Neural progenitor cell (in vitro differentiated cells): Measurements from ENCODE around the gene CTSF.

ENCODE experiments used
- EZH2 ChIP-seq: fragments of 200-600 bp; sonication (generic); IDR thresholded peaks from 2 replicates; pipeline ENCODE4 v1.6.1; 2017; ENCODE audit warnings: antibody characterized with exemption, mild to moderate bottlenecking, moderate library complexity
- EZH2phosphoT487 ChIP-seq: fragments of 200-600 bp; sonication (generic); IDR thresholded peaks from 2 replicates; pipeline ENCODE4 v1.6.1; 2017; ENCODE audit warnings: antibody characterized with exemption
- TF ChIP-seq, protein P1 (sequence below): fragments of 200-600 bp; sonication (generic); IDR thresholded peaks from 2 replicates; pipeline ENCODE4 v1.5.1; 2017; ENCODE audit warnings: antibody characterized with exemption, mild to moderate bottlenecking

DNA sequence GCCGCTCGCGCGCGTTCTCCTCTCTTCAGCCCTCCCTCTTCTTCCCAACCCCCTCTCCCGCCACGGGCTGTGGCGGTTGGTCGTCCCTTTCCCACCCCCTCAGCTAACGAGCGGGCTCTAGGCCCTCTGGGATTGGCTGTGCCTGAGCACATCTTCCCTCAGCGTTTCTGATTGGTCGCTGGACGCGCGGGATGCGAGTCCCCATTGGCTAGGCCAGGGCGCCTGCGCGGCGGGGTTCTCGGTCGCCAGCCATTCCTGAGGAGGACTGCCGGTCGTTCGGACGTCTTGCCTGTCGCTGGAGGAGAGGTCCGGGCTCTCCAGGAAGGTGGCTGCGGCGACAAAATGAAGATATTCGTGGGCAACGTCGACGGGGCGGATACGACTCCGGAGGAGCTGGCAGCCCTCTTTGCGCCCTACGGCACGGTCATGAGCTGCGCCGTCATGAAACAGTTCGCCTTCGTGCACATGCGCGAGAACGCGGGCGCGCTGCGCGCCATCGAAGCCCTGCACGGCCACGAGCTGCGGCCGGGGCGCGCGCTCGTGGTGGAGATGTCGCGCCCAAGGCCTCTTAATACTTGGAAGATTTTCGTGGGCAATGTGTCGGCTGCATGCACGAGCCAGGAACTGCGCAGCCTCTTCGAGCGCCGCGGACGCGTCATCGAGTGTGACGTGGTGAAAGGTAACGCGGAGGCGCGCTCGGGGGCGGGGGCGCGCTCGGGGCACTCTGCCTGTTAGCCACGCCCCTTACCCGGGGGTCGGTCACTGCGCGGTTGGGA lies 48.2 kb upstream of the CTSF start, which contains the start of gene RBM14:
- TF ChIP-seq, protein P1, sequence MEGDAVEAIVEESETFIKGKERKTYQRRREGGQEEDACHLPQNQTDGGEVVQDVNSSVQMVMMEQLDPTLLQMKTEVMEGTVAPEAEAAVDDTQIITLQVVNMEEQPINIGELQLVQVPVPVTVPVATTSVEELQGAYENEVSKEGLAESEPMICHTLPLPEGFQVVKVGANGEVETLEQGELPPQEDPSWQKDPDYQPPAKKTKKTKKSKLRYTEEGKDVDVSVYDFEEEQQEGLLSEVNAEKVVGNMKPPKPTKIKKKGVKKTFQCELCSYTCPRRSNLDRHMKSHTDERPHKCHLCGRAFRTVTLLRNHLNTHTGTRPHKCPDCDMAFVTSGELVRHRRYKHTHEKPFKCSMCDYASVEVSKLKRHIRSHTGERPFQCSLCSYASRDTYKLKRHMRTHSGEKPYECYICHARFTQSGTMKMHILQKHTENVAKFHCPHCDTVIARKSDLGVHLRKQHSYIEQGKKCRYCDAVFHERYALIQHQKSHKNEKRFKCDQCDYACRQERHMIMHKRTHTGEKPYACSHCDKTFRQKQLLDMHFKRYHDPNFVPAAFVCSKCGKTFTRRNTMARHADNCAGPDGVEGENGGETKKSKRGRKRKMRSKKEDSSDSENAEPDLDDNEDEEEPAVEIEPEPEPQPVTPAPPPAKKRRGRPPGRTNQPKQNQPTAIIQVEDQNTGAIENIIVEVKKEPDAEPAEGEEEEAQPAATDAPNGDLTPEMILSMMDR = no peak
- TF ChIP-seq EZH2 (no peak), EZH2phosphoT487 (no peak)
